Nephron progenitor cell (in vitro differentiated cells): Measurements from ENCODE around the gene TAF1B.

Experiments used
- DNase-seq: peaks from one replicate; pipeline ENCODE4 v3.0.0; 2021
- H3K27ac Mint-ChIP-seq: 2 replicates; pipeline ENCODE4 v1.8.0; 2021; ENCODE audit warnings: mild to moderate bottlenecking, moderate library complexity, mixed read lengths
- H3K27me3 Mint-ChIP-seq: 2 replicates; pipeline ENCODE4 v1.8.0; 2021; ENCODE audit warnings: mild to moderate bottlenecking, low read depth, mixed read lengths; ENCODE audit not compliant: poor library complexity
- H3K36me3 Mint-ChIP-seq: 2 replicates; pipeline ENCODE4 v1.8.0; 2021; ENCODE audit warnings: low read depth, mixed read lengths
- H3K4me1 Mint-ChIP-seq: 2 replicates; pipeline ENCODE4 v1.8.0; 2021; ENCODE audit warnings: mixed read lengths
- H3K4me3 Mint-ChIP-seq: 2 replicates; pipeline ENCODE4 v1.8.0; 2021; ENCODE audit warnings: mild to moderate bottlenecking, moderate library complexity, mixed read lengths
- H3K9me3 Mint-ChIP-seq: 2 replicates; pipeline ENCODE4 v1.8.0; 2021; ENCODE audit warnings: mild to moderate bottlenecking, moderate library complexity, mixed read lengths
- TF ChIP-seq, protein P1 (sequence below): fragments of 200-600 bp; sonication (generic); IDR thresholded peaks from 2 replicates; pipeline ENCODE4 v1.5.0; 2021; ENCODE audit warnings: antibody characterized with exemption

TAF1B gene

GRCh38 chr2:9838391-9838790 is 4.9 kb upstream of the TAF1B start:
- Mint-ChIP-seq H3K4me1 (peaks cover 16% of the 10 kb centered on the region), H3K27me3 (no peaks in the 10 kb centered on the region), H3K4me3 (no peak overlapping the region), H3K9me3 (no peaks in the 10 kb centered on the region), H3K36me3 (no peaks in the 10 kb centered on the region), H3K27ac (no peak overlapping the region)
- TF ChIP-seq, protein P1, sequence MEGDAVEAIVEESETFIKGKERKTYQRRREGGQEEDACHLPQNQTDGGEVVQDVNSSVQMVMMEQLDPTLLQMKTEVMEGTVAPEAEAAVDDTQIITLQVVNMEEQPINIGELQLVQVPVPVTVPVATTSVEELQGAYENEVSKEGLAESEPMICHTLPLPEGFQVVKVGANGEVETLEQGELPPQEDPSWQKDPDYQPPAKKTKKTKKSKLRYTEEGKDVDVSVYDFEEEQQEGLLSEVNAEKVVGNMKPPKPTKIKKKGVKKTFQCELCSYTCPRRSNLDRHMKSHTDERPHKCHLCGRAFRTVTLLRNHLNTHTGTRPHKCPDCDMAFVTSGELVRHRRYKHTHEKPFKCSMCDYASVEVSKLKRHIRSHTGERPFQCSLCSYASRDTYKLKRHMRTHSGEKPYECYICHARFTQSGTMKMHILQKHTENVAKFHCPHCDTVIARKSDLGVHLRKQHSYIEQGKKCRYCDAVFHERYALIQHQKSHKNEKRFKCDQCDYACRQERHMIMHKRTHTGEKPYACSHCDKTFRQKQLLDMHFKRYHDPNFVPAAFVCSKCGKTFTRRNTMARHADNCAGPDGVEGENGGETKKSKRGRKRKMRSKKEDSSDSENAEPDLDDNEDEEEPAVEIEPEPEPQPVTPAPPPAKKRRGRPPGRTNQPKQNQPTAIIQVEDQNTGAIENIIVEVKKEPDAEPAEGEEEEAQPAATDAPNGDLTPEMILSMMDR, result no peak
- no peak for DNase-seq

- Mint-ChIP-seq H3K4me3 (peak overlapping the region; percentile 90), H3K9me3 (no peaks in the 10 kb centered on the region), H3K27ac (peak overlapping the region; percentile 97), H3K36me3 (peaks cover 21% of the 10 kb centered on the region), H3K4me1 (peaks cover 19% of the 10 kb centered on the region), H3K27me3 (no peaks in the 10 kb centered on the region)
- DNase-seq, result no peak
- TF ChIP-seq, protein P1, result no peak
Observed at GRCh38 chr2:9842487-9843228, 616 bp upstream of the TAF1B start.

DNA sequence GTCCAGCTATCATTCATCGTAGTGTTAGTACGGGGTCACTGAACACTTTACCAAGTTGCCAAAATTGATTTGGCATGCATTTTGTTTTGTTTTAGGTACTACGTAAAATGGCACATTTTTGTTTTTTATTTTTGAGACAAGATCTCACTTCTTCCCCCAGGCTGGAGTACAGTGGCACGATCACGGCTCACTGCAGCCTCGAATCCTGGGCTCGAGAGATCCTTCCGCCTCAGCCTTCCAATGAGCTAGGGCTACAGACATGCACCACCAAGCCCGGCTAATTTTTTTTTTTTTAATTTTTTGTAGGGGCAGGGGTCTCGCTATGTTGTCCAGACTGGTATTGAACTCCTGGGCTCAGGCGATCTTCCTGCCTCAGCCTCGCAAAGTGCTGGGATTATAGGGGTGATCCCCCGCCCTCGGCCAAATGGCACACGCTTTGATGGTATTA is 786 bp downstream of the TAF1B start:
- Mint-ChIP-seq H3K9me3 (no peaks in the 10 kb centered on the region), H3K27ac (peak overlapping the region; percentile 97)

DNA sequence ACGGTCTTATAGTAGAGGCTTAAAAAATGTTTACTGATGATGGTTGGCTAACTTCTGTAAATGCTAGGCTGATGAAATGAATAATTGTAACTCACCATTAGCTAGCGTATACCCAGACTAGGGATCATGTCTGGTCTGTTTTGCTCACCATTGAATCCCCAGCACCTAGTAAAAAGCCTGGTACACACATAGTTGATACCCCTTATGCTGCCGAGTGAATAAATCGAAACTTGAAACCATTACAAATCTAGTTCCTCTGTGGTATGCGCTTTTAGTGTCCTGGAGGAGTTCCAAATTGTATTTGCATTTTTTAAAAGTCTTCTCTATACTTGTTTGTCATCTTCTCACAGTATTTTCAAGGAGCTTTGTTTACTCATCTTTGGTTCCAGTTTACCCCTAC is 1.3 kb downstream of the TAF1B start:
- Mint-ChIP-seq H3K27ac (no peak overlapping the region), H3K4me1 (peaks cover 26% of the 10 kb centered on the region), H3K4me3 (peak overlapping the region; percentile 90), H3K36me3 (peaks cover 34% of the 10 kb centered on the region), H3K27me3 (no peaks in the 10 kb centered on the region), H3K9me3 (no peaks in the 10 kb centered on the region)
- TF ChIP-seq, protein P1, result no peak
- no peak for DNase-seq

More for the DNA sequence above, 786 bp downstream of the TAF1B start:
- Mint-ChIP-seq H3K4me1 (peaks cover 26% of the 10 kb centered on the region), H3K36me3 (peaks cover 29% of the 10 kb centered on the region), H3K4me3 (peak overlapping the region; percentile 90), H3K27me3 (no peaks in the 10 kb centered on the region)
- no peak for DNase-seq
- TF ChIP-seq, protein P1, result no peak

- Mint-ChIP-seq H3K27ac (no peak overlapping the region), H3K9me3 (no peaks in the 10 kb centered on the region), H3K27me3 (no peaks in the 10 kb centered on the region), H3K4me1 (peaks cover 26% of the 10 kb centered on the region), H3K36me3 (peaks cover 47% of the 10 kb centered on the region), H3K4me3 (no peak overlapping the region)
- TF ChIP-seq, protein P1, result no peak
- DNase-seq, result no peak
Observed at GRCh38 chr2:9846554-9846953, 3.3 kb downstream of the TAF1B start.

DNA sequence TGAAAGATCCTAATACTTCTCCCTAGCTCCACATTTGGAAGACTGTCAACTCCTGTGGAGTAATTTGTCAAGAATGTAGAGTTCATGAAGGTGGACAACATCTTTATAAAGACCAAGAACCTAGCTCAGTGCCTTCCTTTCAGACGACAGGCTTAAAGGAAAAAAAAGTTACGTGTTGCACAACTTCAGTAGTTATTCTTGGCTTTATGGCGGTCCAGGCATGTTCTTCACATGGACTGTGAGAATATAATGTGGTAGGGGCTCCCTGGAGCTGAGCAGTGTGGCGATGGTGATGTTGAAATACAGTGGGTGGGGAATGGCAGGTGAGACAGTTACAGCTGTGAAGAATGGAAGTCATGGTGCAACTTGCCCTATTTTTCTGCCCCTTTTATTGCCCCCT is 3.9 kb downstream of the TAF1B start:
- TF ChIP-seq, protein P1, result no peak
- peaks cover 52% of the 10 kb centered on the region for H3K36me3 Mint-ChIP-seq
- H3K27me3 Mint-ChIP-seq, result no peaks in the 10 kb centered on the region
- no peak for DNase-seq
- H3K27ac Mint-ChIP-seq, result peak overlapping the region; percentile 58
- H3K4me3 Mint-ChIP-seq, result no peak overlapping the region
- H3K4me1 Mint-ChIP-seq, result peaks cover 26% of the 10 kb centered on the region
- H3K9me3 Mint-ChIP-seq, result no peaks in the 10 kb centered on the region
